Suppressor macrophage (primary cell): ENCODE results near the gene PLEK2.
"Not testable (repeated sequence)": the region's sequence is repeated elsewhere in the genome, so short reads cannot be mapped to it uniquely, and the experiment has no call there.

Experiments used
- DNase-seq, 4 experiments: peaks; one replicate each; pipeline ENCODE4 v3.0.0-alpha.2; 2020 to 2022
- total RNA-seq, 17 experiments: gene quantifications; one replicate each; lab custom pipeline; 2026; ENCODE audit warnings: mixed read lengths in 6 of 17, inconsistent platforms in 3 of 17; lab: John Stamatoyannopoulos, UW

PLEK2 gene, protein sequence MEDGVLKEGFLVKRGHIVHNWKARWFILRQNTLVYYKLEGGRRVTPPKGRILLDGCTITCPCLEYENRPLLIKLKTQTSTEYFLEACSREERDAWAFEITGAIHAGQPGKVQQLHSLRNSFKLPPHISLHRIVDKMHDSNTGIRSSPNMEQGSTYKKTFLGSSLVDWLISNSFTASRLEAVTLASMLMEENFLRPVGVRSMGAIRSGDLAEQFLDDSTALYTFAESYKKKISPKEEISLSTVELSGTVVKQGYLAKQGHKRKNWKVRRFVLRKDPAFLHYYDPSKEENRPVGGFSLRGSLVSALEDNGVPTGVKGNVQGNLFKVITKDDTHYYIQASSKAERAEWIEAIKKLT
- total RNA-seq: 0.93 to 8.4 (median 3.7) reads per million in 17 experiments

DNA sequence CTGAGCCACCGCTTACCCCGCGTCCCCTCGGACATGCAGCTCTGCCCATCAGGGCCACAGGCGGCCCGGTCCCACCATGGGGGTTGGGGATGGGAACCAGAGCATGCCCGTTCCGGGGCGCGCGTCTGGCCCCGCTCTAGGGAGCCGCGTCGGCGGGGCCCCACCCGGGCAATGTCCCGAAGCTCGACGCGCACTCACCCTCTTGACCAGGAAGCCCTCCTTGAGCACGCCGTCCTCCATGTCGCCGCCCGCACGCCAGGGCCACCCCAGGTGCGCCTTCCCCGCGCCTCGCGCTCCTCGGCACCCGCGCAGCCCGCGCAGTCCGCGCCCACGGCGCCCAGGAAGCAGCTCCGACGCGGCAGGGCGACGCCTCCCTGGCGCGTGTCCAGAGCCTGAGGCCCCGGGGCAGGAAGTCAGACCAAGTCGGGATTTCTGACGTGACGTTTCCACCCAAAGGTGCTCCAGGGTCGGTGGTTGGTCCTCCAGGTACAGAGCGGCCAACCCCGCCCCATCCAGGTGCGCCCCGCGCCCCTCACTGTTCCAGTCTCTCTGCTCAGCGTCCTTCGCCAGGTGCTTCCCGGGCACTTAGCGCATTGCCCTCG lies at the start of gene PLEK2:
Gene PLEK2 (minus strand): TSS at position 346 of the 602 bp plus-strand sequence. CDS start 106 bp downstream, at position 240.
- peak; percentile 44 to 85 (median 68) for DNase-seq

- peak in 1 of 4 experiments; percentile 11 for DNase-seq
Measured at GRCh38 chr14:67461341-67461985, 49.5 kb upstream of the PLEK2 start.

- no peak for DNase-seq
Measured at GRCh38 chr14:67459336-67459735, 47.4 kb upstream of the PLEK2 start.

GRCh38 chr14:67457782-67458181 lies 45.8 kb upstream of the PLEK2 start:
- no peak for DNase-seq

DNA sequence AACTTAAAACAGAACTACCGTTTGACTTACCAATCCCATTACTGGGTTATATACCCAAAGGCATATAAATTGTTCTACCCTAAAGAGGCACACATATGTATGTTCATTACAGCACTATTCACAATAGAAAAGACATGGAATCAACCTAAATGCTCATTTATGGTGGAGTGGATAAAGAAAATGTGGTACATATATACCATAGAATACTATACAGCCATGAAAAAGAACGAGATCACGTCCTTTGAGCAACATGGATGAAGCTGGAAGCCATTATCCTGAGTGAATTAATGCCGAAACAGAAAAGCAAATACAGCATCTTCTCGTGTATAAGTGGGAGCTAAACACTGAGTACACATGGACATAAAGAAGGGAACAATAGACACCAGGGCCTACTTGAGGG lies 44.8 kb upstream of the PLEK2 start:
- DNase-seq: no peak

- DNase-seq: no peak
Measured at GRCh38 chr14:67453575-67454300, 41.8 kb upstream of the PLEK2 start.

GRCh38 chr14:67451667-67452066 lies 39.7 kb upstream of the PLEK2 start:
- DNase-seq: not testable (repeated sequence)

DNA sequence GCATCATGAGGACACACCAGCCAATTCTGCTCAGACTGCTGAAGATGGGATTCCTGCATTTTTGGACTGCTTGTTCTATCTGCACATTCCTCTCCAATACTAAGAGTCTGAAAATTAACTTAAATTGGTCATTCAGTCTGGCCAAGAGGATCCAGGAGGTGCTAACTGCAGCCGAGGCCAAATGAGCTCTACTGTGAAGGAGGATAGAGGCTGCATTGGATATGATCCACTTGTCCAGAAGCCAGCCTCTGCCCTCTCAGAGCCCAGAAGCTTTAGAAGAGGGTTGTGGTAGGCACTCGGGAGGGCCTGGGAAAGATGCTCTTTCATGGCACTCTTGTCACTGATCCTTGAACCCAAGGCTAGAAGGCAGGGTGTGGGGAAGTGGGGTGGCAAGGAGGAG lies 37.1 kb upstream of the PLEK2 start:
- no peak for DNase-seq

DNA sequence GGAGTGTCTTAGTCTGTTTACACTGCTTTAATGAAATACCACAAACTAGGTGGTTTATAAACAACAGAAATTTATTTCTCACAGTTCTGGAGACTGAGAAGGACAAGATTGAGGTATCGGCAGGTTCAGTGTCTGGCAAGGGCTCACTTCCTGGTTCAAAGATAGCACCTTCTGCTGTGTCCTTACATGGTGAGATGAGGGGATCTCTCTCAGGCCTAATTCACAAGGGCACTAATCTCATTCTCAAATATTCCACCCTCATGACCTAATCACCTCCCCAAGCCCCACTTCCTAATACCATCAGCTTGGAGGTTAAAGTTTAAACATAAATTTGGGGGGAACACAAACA lies 35.0 kb upstream of the PLEK2 start:
- DNase-seq: no peak

DNA sequence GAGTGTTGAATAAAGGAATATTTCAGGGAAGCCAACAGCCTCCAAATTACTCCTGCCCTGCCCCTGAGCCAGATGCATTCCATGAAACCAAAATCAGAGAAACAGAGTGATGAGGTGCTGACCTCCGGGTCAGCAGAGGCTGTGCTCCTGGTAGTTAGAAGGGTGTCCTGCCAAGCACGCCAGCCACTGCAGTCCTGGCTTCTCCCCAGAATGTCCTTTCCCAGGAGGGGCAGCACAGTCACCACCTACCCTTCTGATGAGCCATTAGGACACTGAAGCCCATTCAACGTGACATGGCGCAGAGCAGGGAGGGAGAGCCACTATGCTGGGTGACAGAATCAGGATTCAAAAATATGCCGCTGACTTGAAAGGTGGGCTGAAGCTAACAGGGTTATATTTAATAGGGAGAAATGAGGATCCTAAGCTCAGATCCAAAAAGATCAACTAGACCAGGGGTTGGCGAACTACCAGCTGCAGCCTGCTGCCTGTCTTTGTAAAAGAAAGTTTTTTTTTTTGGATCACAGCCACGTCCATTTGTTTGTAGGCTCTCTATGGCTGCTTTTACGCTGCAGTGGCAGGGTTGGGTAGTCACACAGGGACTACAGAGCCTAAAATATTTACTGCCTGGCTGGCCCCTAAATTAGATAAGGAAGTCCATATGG lies 34.5 kb upstream of the PLEK2 start:
- DNase-seq: no peak

DNA sequence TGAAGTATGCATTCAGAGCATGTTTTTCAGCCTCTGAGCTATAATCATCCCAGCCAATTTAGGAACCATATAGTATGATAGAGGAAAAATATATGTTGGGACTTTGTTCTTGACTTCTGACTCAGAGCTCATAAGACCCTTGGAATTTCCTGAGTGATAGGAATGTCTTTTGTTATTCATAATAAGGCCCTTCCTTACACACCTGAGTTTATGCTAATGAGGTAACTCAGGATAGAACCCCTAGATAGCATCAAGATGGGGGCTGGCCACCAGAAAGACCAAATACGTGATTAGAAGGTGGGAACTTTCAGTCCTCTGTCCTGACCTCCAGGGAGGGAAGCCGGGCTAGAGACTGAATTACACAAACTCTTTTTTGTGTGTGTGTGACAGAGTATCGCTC lies 32.4 kb upstream of the PLEK2 start:
- DNase-seq: no peak

GRCh38 chr14:67442139-67442906 lies 30.4 kb upstream of the PLEK2 start:
- DNase-seq: no peak

- DNase-seq: no peak
Measured at GRCh38 chr14:67441672-67442071, 29.7 kb upstream of the PLEK2 start.

DNA sequence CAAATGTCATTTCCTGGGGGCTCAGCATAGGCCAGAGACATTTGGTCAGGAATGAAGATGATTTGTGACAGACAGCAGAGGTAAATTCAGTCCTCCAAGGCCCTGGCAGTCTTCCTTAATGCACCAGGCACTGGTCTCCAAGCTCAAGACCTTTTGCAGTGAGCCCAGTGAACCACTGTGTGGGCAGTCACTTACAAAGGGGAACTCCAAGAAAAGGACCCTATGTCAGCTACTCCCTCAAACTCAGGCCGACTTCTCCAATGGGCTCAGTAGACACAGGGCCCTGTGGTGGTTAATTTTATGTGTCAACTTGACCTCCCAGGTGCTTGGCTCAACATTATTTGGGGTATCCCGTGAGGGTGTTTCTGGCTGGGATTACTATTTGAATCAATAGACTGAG lies 29.3 kb upstream of the PLEK2 start:
- peak; percentile 67 to 79 (median 74) for DNase-seq

GRCh38 chr14:67440513-67440912 lies 28.5 kb upstream of the PLEK2 start:
- no peak for DNase-seq

DNA sequence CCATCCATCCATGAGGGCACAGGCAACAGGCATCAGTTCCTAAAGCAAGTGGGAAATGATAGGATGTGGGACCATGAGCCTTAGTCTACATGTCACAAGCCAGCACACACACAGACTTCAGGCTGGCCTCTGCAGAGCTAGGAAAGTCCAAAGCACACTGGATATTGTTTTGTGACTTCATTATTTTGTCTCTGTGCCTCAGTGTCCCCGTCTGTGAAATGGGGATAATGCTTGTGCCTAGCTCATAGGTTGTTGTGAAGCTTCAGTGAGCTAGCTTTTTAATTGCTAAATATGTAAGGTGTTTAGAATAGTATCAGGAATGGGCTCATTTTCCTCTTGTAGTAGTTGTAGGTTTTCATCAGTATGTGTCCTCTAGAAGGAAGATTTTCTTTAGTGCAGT lies 27.0 kb upstream of the PLEK2 start:
- no peak for DNase-seq

DNA sequence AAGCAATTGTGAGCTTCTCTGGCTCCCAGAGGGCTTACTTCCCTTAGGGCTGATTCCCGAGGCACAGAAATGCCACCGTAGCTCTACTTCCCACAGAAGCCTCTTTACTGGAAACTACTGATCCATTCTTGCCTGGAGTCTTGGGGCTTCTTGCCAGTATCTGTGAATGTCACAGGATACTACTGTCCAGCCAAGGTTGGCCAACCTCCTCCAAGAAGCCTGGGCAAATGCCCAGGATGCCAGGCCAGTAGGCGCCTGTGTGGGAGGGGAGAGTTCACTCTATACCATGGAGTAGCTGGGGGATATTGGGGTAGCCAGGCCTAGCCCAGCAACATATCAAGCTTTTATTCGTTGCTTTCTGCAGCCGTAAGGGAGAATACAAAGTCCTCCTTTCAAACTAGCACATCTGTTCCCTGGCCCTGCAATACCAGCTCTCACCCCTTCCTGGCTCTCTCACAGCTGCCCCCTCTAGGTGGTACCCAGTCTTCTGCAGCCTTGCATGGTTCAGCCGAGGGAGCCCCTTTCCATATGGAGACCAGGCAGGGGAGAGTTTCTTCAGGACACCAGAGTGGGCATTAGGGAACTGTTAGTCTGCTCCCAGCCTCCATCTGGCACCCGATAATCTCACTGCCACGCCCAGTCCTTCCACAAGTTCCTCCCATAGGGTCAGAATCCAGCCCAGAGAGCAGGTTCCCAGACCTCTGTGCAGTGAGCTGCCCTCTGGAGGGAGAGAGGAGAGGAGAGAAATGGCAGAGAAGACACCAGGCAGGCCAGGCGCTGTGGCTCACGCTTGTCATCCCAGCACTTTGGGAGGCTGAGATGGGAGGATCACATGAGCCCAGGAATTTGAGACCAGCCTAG lies 24.3 kb upstream of the PLEK2 start:
- no peak for DNase-seq

GRCh38 chr14:67435603-67436002 lies 23.6 kb upstream of the PLEK2 start:
- no peak for DNase-seq

DNA sequence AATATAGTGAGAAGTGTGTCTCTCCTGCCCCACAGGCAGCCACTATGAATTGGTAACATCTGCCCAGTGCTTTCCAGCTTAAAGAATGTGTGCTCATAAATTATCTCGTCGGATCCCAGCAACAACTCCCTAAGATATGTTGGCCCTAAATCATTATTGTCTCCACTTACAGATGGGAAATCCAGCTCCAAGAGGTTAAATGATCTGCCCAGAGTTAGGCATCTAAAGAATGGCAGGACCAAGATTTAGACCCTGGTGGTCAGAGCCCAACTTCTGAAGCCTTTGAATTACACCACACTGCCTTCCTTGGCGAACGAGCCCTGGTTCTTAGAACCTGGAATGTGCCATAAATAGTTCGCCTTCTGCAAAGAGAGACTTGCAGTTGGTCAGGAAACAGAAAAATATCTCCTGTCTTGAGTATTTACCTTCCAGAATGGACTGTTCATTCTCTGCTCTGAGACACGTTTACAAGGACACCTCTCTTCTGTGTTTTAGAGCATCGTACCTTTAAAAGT lies 20.1 kb upstream of the PLEK2 start:
- DNase-seq: no peak

GRCh38 chr14:67429510-67430205 lies 17.7 kb upstream of the PLEK2 start:
- no peak for DNase-seq
